HK-2 (cell line): ENCODE measurements around the gene SLC6A3.
A peak's percentile ranks its signal among the peaks of the same experiment; 100 is the strongest.
"Not testable (repeated sequence)": the region's sequence is repeated elsewhere in the genome, so short reads cannot be mapped to it uniquely, and the experiment has no call there.

Source experiments
- DNase-seq: peaks from one replicate; pipeline ENCODE4 v3.0.0-alpha.2; 2018; ENCODE audit not compliant: unreplicated experiment

The SLC6A3 gene

GRCh38 chr5:1442222-1443145 lies 2.8 kb downstream of the SLC6A3 start:
- no peak for DNase-seq

GRCh38 chr5:1441166-1441865 lies 3.9 kb downstream of the SLC6A3 start:
- no peak for DNase-seq

DNA sequence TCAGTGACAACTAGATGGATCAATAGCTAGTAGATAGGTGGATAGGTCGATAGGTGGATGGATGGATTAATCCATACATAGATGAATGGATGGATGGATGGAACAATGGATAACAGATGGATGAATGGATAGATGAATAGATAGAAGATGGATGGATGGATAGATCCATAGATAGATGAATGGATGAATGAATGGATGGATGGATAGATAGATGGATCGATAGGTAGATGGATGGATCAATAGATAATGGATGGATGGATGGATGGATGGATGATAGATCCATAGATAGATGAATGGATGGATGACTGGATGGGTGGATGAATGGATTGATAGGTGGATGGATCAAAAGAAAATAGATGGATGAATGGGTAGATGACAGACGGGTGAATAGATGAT lies 5.1 kb downstream of the SLC6A3 start:
- no peak for DNase-seq

DNA sequence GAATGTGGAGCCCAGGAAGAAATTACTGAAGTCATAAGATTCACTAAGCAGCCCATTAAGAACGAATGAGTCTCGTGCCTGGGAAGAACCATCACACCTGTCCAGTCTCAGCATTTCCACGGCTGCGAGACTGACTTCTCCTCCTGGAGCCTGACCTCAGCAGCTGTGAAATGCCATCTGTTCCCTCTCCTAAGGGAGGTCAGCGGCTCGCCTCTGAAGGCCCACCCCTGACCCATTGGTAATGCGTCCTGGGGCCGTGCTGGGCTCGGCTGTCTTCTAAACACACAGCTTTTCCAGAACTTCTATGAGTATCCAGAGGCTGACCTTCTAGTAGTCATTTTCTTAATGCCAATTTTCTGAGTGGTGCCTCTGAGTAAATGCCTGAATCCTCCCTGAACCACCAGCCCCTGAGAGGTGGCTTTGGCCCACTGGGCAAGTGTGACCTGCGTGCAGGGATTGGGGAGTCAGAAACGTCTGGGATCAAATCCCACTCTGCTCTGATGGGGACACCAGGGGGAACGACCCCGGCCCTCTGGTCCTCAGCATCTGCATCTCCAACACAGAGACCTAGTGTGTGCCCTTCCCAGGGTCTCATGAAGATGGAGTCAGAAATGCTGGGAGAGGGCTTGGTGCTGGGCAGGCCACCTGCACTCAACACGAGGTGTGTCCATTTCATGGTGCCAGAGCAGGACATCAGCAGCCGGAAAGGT lies 5.7 kb downstream of the SLC6A3 start:
- DNase-seq, result no peak

GRCh38 chr5:1438871-1439270 lies 6.4 kb downstream of the SLC6A3 start:
- DNase-seq, result no peak

GRCh38 chr5:1437876-1438559 lies 7.2 kb downstream of the SLC6A3 start:
- no peak for DNase-seq

GRCh38 chr5:1437226-1437829 lies 7.9 kb downstream of the SLC6A3 start:
- peak; percentile 51 for DNase-seq

DNA sequence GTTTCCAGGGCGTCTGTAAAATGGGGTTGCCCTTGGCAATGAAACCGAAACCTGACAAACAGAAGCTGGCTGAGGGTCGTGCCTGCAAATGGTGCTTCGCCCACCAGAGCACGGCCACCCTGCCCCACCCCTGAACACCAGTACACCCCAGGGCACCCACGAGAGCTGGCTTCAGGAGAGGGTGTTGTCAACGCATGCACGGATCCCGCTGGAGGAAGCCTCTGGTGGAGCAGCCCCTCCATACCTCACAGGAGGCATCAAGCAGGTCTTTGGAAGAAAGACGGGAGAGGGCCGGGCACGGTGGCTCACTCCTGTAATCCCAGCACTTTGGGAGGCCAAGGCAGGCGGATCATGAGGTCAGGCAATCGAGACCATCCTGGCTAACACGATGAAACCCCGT lies 8.6 kb downstream of the SLC6A3 start:
- no peak for DNase-seq

- no peak for DNase-seq
These were observed 9.2 kb downstream of the SLC6A3 start for GRCh38 chr5:1436036-1436435.

GRCh38 chr5:1435369-1435768 lies 9.9 kb downstream of the SLC6A3 start:
- no peak for DNase-seq

DNA sequence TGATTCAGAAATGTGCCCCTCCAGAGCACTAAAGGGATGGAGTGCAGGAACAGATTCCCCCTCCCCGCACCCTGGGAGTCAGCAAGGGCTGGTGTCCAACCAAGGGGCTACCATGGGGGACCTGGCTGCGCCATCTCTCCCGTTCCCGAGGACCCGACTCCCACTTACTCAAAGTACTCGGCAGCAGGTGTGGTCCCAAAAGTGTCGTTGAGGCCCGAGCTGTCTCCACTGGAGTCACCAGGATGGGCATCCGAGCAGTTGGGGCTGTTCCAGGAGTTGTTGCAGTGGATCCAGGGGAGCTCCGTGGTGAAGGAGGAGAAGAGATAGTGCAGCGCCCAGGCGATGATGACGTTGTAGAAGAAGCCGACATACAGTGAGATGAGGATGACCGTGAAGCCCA lies 12.9 kb downstream of the SLC6A3 start:
- DNase-seq, result no peak

GRCh38 chr5:1431896-1432295 lies 13.3 kb downstream of the SLC6A3 start:
- DNase-seq, result no peak

DNA sequence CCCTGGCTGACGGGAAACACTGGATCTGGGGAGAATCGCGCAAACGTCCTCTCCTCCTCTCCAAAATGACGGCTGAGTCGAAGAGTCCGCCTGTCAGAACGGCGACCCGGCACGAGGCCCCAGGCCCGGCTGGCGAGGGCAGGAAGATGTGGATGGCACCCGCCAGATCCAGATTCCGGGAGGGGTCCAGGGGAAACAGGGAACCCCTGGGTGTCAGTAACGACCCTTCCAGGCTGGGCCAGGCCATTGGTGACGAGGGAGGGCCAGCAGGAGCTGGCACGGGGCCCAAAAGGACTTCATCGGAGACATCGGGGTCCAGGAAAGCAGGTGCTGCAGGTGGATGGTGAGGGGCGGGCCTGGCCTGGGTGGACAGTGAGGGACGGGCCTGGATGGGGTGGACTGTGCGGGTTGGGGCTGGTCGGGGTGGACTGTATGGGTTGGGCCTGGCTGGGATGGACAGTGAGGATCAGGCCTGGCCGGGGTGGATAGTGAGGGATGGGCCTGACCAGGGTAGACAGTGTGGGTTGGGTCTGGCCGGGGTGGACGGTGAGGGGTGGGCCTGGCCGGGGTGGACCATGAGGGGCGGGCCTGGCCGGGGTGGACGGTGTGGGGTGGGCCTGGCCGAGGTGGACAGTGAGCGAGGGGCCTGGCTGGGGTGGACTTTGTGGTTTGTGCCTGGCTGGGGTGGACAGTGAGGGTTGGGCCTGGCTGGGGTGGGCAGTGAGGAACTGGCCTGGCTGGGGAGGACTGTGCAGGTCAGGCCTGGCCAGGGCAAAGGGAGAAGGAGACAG lies 14.0 kb downstream of the SLC6A3 start:
- no peak for DNase-seq

DNA sequence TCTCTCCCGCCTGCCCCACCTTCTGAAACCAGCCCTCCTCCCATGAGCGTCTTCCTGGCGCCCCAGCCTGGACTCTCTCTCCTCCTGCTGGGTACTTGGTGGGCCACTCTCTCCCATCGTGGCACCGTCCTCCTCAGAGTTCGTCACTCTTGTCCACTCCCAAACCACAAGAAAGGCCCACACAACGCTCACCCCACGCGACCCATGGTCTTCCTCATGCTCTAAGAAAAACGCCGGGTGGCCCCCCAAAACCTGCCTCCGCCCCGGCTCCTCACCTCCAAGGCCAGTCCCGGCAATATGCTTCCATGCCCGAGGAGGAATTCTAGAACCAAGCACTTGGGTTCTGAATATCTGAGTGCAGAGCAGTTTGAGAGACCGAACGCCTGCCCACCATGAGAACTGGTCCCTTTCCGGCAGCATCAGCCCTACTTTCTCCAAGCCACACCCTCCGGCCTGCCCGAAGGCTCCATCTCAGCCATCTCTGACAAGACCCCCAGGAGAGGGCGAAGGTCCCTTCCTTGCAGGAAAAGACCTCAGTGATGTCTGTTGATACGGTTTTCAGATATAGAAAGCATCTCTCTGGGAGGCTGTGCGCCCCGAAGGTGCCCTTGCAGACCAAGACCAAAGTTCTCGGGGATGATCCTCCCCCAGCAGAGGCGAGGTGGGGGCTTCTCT lies 15.0 kb downstream of the SLC6A3 start:
- no peak for DNase-seq

GRCh38 chr5:1429496-1429895 lies 15.7 kb downstream of the SLC6A3 start:
- no peak for DNase-seq

DNA sequence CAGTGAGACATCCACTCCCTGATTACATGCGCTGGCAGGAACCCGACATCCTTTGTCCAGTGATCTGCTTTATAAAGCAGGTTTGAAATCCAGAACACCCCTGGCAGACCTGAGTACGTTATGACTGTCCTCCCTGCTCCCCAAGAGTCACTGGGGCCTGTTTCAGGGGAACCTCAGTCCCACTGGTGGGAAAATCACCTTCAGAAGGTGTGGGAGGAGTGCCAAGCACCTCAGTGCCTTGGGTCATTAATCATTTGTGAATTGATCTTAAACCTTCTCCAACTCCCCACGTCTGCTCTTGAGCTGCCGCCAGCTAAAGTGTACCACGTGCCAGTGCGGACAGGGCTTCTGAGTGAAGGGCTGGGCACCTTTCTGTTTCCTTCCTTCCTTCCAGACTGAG lies 16.2 kb downstream of the SLC6A3 start:
- no peak for DNase-seq

DNA sequence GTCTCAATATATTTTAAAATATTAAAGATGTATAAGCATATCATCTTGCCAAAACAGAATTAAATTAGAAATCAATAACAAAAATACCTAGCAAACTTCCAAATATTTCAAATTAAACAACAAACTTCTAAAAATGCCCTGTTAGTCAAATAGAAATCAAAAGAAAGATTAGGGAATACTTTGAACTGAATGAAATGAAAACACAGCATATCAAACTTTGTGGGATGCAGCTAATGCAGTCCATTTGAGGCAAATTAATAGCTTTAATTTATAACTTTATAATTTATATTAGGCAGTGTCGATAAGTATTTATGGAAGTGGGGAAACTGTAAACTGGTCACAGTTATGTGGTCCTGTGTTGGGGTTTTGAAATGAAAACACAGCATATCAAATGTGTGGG lies 17.1 kb downstream of the SLC6A3 start:
- DNase-seq, result no peak

DNA sequence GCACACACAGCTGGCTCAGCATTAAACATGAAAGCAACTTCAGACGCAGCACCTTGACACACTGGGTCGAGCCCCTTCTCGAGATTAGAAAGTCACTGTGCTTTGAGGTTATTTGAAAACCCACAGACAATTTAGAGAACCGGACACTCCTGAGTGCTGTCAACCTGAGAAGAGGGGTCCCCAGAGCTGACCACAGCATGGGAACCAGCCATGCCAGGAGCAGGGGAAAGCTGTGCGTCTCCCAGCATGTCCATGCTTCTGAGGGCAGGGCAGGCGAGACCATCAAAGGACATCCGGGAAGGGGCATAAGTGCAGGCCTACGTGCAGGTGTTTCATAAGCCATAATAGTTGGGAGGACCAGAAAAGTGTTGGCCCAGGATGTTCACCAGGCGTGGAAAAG lies 20.5 kb downstream of the SLC6A3 start:
- DNase-seq, result no peak

DNA sequence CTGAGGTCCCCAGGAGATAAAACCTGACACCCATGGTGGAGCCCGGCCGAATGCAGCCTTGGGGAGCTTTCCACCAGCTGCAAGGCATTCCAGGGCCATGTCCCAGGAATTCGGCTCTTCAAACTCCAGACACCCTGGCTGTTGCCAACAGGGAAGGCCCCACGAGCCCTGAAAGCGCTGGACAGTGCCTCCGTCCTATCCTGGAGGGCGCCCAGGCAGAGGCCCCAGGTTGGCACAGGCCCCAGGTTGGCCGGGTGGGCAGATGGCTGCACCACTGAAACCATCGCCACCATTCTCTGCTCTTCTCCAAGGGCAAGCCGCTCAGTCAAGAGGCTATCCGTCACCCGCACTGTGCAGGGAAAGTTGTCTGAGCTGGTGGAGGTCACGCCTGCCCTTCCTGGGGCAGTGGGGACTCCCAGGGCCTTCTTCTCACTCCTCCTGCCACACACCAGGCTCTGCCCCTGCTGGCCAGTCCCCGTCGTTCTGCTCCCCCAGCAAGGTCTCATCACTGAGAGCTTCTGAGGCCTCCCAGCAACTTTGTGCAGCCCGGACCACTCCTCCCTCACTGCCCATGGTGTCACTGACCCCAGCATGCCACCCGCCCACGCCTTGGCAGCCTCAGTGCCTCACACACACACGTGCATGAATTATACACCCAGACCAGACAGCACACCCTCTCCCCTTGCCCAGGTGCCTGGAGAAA lies 21.2 kb downstream of the SLC6A3 start:
- DNase-seq, result no peak

GRCh38 chr5:1422522-1422921 lies 22.7 kb downstream of the SLC6A3 start:
- not testable (repeated sequence) for DNase-seq
